Adipocyte (in vitro differentiated cells): Measurements from ENCODE around the gene TMEM132C.
A peak's percentile ranks its signal among the peaks of the same experiment; 100 is the strongest.

Experiments
- DNase-seq: peaks from one replicate; pipeline ENCODE4 v3.0.0-alpha.2; 2015; ENCODE audit warnings: low read depth
- H3K27me3 ChIP-seq: replicated peaks from 2 replicates; pipeline ENCODE4 v1.7.0; 2013; ENCODE audit warnings: mild to moderate bottlenecking, low read length, moderate library complexity; ENCODE audit not compliant: control insufficient read depth, insufficient read depth
- H3K36me3 ChIP-seq: 2 replicates; pipeline ENCODE4 v1.7.0; 2013; ENCODE audit warnings: low read length, mild to moderate bottlenecking, moderate library complexity; ENCODE audit not compliant: control insufficient read depth, insufficient read depth, severe bottlenecking
- H3K4me1 ChIP-seq: 2 replicates; pipeline ENCODE4 v1.7.0; 2013; ENCODE audit warnings: mild to moderate bottlenecking, low read length, moderate library complexity; ENCODE audit not compliant: control insufficient read depth, insufficient read depth
- H3K4me3 ChIP-seq: 2 replicates; pipeline ENCODE4 v1.7.0; 2013; ENCODE audit warnings: mild to moderate bottlenecking, low read length, moderate library complexity
- H3K9ac ChIP-seq: 2 replicates; pipeline ENCODE4 v1.7.0; 2013; ENCODE audit warnings: mild to moderate bottlenecking, low read length, moderate library complexity
- H3K9me3 ChIP-seq: 2 replicates; pipeline ENCODE4 v1.7.0; 2013; ENCODE audit warnings: mild to moderate bottlenecking, low read length, moderate library complexity; ENCODE audit not compliant: control insufficient read depth

The TMEM132C gene

GRCh38 chr12:128353301-128353700 is 86.3 kb downstream of the TMEM132C start:
- Histone ChIP-seq H3K9ac (no peak overlapping the region), H3K4me3 (no peak overlapping the region), H3K4me1 (no peaks in the 10 kb centered on the region), H3K36me3 (no peaks in the 10 kb centered on the region), H3K9me3 (peaks cover 5% of the 10 kb centered on the region), H3K27me3 (no peaks in the 10 kb centered on the region)
- DNase-seq, result no peak

- Histone ChIP-seq H3K36me3 (no peaks in the 10 kb centered on the region), H3K4me1 (no peaks in the 10 kb centered on the region), H3K9ac (no peak overlapping the region), H3K9me3 (peaks cover 5% of the 10 kb centered on the region), H3K27me3 (no peaks in the 10 kb centered on the region), H3K4me3 (no peak overlapping the region)
- no peak for DNase-seq
These were observed 89.6 kb downstream of the TMEM132C start for GRCh38 chr12:128356547-128356946.

GRCh38 chr12:128361400-128361995 is 94.5 kb downstream of the TMEM132C start:
- no peak overlapping the region for H3K4me3 ChIP-seq
- H3K9ac ChIP-seq, result no peak overlapping the region
- no peak for DNase-seq
- peaks cover 12% of the 10 kb centered on the region for H3K27me3 ChIP-seq
- H3K36me3 ChIP-seq, result no peaks in the 10 kb centered on the region
- H3K4me1 ChIP-seq, result peaks cover 11% of the 10 kb centered on the region
- no peaks in the 10 kb centered on the region for H3K9me3 ChIP-seq

- no peaks in the 10 kb centered on the region for H3K36me3 ChIP-seq
- no peak for DNase-seq
- no peak overlapping the region for H3K9ac ChIP-seq
- no peak overlapping the region for H3K4me3 ChIP-seq
- H3K4me1 ChIP-seq, result peaks cover 12% of the 10 kb centered on the region
- H3K9me3 ChIP-seq, result no peaks in the 10 kb centered on the region
- peaks cover 21% of the 10 kb centered on the region for H3K27me3 ChIP-seq
These were observed 98.1 kb downstream of the TMEM132C start for GRCh38 chr12:128365032-128365431.

- H3K4me1 ChIP-seq, result peaks cover 12% of the 10 kb centered on the region
- peak overlapping the region; percentile 76 for H3K4me3 ChIP-seq
- no peaks in the 10 kb centered on the region for H3K36me3 ChIP-seq
- H3K27me3 ChIP-seq, result peaks cover 21% of the 10 kb centered on the region
- DNase-seq, result peak; percentile 27
- H3K9me3 ChIP-seq, result no peaks in the 10 kb centered on the region
- H3K9ac ChIP-seq, result peak overlapping the region; percentile 25
These were observed 98.8 kb downstream of the TMEM132C start for GRCh38 chr12:128365651-128366231.

- Histone ChIP-seq H3K36me3 (no peaks in the 10 kb centered on the region), H3K9ac (no peak overlapping the region), H3K27me3 (peaks cover 21% of the 10 kb centered on the region), H3K4me1 (peaks cover 12% of the 10 kb centered on the region), H3K9me3 (no peaks in the 10 kb centered on the region), H3K4me3 (no peak overlapping the region)
- no peak for DNase-seq
These were observed 101.0 kb downstream of the TMEM132C start for GRCh38 chr12:128367961-128368360.

GRCh38 chr12:128381541-128381940 is 114.6 kb downstream of the TMEM132C start:
- Histone ChIP-seq H3K4me1 (no peaks in the 10 kb centered on the region), H3K36me3 (no peaks in the 10 kb centered on the region), H3K9me3 (no peaks in the 10 kb centered on the region), H3K4me3 (no peak overlapping the region), H3K27me3 (peaks cover 16% of the 10 kb centered on the region), H3K9ac (no peak overlapping the region)
- DNase-seq, result no peak

GRCh38 chr12:128381946-128382345 is 115.0 kb downstream of the TMEM132C start:
- Histone ChIP-seq H3K27me3 (peaks cover 17% of the 10 kb centered on the region), H3K36me3 (no peaks in the 10 kb centered on the region), H3K9ac (no peak overlapping the region), H3K4me1 (no peaks in the 10 kb centered on the region), H3K4me3 (no peak overlapping the region), H3K9me3 (no peaks in the 10 kb centered on the region)
- DNase-seq, result no peak

- H3K27me3 ChIP-seq, result peaks cover 20% of the 10 kb centered on the region
These were observed 116.0 kb downstream of the TMEM132C start for GRCh38 chr12:128382946-128383345.

GRCh38 chr12:128383357-128383937 is 116.5 kb downstream of the TMEM132C start:
- Histone ChIP-seq H3K36me3 (no peaks in the 10 kb centered on the region), H3K9ac (no peak overlapping the region), H3K4me3 (no peak overlapping the region), H3K4me1 (no peaks in the 10 kb centered on the region), H3K9me3 (no peaks in the 10 kb centered on the region), H3K27me3 (peaks cover 20% of the 10 kb centered on the region)
- DNase-seq, result no peak

More at GRCh38 chr12:128382946-128383345, 116.0 kb downstream of the TMEM132C start:
- Histone ChIP-seq H3K9ac (no peak overlapping the region), H3K36me3 (no peaks in the 10 kb centered on the region), H3K4me1 (no peaks in the 10 kb centered on the region), H3K4me3 (no peak overlapping the region), H3K9me3 (no peaks in the 10 kb centered on the region)
- DNase-seq, result no peak

- Histone ChIP-seq H3K9ac (no peak overlapping the region), H3K9me3 (no peaks in the 10 kb centered on the region), H3K4me3 (no peak overlapping the region), H3K27me3 (peaks cover 17% of the 10 kb centered on the region), H3K4me1 (no peaks in the 10 kb centered on the region), H3K36me3 (no peaks in the 10 kb centered on the region)
- DNase-seq, result no peak
These were observed 118.8 kb downstream of the TMEM132C start for GRCh38 chr12:128385736-128386135.
